ENCODE measurements around the gene ENOX1. TPM values are rescaled to one million over a fixed set of nuclear protein-coding genes. Genes with fewer than 3 reads are reported as not detected.

Gene ENOX1
- total RNA-seq, 1 experiment from 2014 or later, result 11.9 TPM

DNA sequence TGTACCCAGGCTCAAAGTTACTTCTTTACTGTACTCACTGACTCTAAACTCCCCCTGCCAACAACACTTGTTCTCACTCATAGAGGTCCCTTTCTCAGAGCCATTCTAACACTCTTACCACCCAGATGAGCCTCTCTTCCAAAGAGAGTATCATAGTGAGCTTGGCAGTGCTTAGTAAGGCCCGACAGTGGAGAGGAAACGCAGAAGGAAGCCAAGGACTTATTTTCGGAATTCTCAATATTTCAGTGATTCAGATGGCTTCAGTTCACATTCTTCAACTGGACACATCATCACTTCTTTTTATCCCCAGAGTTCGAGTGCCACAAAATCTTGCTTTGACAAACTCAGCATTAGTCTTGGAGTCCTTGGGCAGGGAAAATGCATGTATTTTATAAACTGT, 477.5 kb downstream of the ENOX1 start:
- no peaks in the 10 kb centered on the region for H3K36me3 ChIP-seq
- H3K9me3 ChIP-seq (replicated peaks), result no peaks in the 10 kb centered on the region
- peaks cover 21% of the 10 kb centered on the region for H3K4me1 ChIP-seq
- H3K27me3 ChIP-seq, result no peaks in the 10 kb centered on the region
- no peak overlapping the region for H3K4me3 ChIP-seq
- DNase-seq, result no peak
- no peak overlapping the region for H3K27ac ChIP-seq

DNA sequence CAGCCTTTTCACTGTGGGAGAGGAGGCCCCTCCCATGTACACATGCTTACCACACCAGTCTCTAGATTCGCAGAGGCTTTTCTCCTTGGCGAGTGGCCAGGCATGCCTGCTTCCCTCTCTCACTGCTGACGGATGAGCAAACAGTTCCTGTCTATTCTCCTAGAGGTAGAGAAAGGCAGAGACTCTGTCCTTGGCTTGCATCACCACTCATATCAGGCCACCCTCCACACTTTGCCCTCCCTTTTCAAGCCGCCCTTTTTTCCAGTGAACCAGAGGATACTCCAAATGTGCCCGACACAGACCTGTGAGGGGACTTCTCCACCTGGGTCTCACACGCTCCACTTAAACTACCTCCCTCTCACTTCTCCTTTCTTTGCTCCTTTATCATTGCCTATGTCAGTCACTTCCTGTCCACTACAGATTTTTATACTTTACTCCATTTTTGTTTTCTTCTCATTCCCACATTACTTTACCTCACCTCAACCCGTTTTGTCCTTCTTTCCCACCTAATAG, 478.8 kb downstream of the ENOX1 start:
- DNase-seq, result peak; percentile 98 to 99
- peak overlapping the region; percentile 91 for H3K27ac ChIP-seq

DNA sequence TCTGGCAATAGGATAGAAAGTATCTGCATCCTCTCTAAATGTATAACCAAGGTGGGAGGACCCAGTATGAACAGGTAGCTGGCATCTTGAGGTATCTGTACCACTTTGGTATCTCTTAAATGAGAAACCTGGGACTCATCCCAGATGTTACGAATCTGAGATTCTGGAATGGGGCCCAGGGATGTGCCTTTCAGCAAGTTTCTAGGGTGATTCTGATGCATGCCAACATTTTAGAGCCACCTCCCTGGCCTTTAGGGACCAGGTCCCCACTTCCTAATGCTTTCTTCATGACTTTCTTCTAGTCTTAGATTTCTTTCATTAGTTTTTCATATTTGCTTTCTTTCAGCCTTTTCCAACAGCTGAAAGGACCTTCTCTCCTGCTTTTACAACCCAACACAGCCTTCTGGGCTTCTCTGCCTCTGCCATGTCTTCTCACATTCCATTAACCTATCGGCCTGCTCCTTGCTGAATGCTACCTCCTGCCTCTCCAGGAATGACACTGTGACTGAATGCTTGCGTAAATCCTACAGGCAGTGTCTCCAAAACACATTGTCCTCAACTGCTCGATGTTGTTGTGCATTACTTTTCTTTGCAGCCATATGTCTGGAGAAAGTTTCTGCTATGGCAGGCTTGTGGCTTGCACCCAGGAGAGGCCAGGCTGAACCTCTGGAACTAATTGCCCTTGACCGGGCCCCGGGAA, 479.4 kb downstream of the ENOX1 start:
- H3K27ac ChIP-seq, result peak overlapping the region; percentile 91
- H3K27me3 ChIP-seq, result no peaks in the 10 kb centered on the region
- DNase-seq, result no peak

More for the DNA sequence above, 478.8 kb downstream of the ENOX1 start:
- H3K4me1 ChIP-seq, result peaks cover 28% of the 10 kb centered on the region
- no peaks in the 10 kb centered on the region for H3K27me3 ChIP-seq
- H3K4me3 ChIP-seq, result no peak overlapping the region
- H3K36me3 ChIP-seq, result no peaks in the 10 kb centered on the region
- no peaks in the 10 kb centered on the region for H3K9me3 ChIP-seq (replicated peaks)

GRCh38 chr13:43306372-43306771, 480.4 kb downstream of the ENOX1 start:
- no peak overlapping the region for H3K4me3 ChIP-seq
- H3K9me3 ChIP-seq (replicated peaks), result no peaks in the 10 kb centered on the region
- H3K27ac ChIP-seq, result no peak overlapping the region; the same call in 1 of the 2 replicates
- H3K4me1 ChIP-seq, result peaks cover 41% of the 10 kb centered on the region
- H3K27me3 ChIP-seq, result no peaks in the 10 kb centered on the region
- no peak for DNase-seq
- no peaks in the 10 kb centered on the region for H3K36me3 ChIP-seq

More for the DNA sequence above, 479.4 kb downstream of the ENOX1 start:
- no peaks in the 10 kb centered on the region for H3K36me3 ChIP-seq
- H3K4me1 ChIP-seq, result peaks cover 34% of the 10 kb centered on the region
- no peak overlapping the region for H3K4me3 ChIP-seq
- H3K9me3 ChIP-seq (replicated peaks), result no peaks in the 10 kb centered on the region

- Histone ChIP-seq H3K36me3 (no peaks in the 10 kb centered on the region), H3K9me3 (replicated peaks) (no peaks in the 10 kb centered on the region), H3K27me3 (no peaks in the 10 kb centered on the region), H3K4me1 (peaks cover 50% of the 10 kb centered on the region), H3K4me3 (no peak overlapping the region), H3K27ac (no peak overlapping the region)
- no peak for DNase-seq
Measured at GRCh38 chr13:43305416-43305815, 481.4 kb downstream of the ENOX1 start.

GRCh38 chr13:43304945-43305344, 481.8 kb downstream of the ENOX1 start:
- H3K27me3 ChIP-seq, result no peaks in the 10 kb centered on the region
- no peaks in the 10 kb centered on the region for H3K9me3 ChIP-seq (replicated peaks)
- no peak for DNase-seq
- H3K4me3 ChIP-seq, result no peak overlapping the region
- H3K36me3 ChIP-seq, result no peaks in the 10 kb centered on the region
- H3K4me1 ChIP-seq, result peaks cover 55% of the 10 kb centered on the region
- no peak overlapping the region for H3K27ac ChIP-seq

- H3K9me3 ChIP-seq (replicated peaks), result no peaks in the 10 kb centered on the region
- H3K4me1 ChIP-seq, result peaks cover 60% of the 10 kb centered on the region
- H3K4me3 ChIP-seq, result no peak overlapping the region
- no peaks in the 10 kb centered on the region for H3K27me3 ChIP-seq
- DNase-seq, result no peak
- no peaks in the 10 kb centered on the region for H3K36me3 ChIP-seq
- no peak overlapping the region for H3K27ac ChIP-seq
Measured at GRCh38 chr13:43304449-43304848, 482.3 kb downstream of the ENOX1 start.

DNA sequence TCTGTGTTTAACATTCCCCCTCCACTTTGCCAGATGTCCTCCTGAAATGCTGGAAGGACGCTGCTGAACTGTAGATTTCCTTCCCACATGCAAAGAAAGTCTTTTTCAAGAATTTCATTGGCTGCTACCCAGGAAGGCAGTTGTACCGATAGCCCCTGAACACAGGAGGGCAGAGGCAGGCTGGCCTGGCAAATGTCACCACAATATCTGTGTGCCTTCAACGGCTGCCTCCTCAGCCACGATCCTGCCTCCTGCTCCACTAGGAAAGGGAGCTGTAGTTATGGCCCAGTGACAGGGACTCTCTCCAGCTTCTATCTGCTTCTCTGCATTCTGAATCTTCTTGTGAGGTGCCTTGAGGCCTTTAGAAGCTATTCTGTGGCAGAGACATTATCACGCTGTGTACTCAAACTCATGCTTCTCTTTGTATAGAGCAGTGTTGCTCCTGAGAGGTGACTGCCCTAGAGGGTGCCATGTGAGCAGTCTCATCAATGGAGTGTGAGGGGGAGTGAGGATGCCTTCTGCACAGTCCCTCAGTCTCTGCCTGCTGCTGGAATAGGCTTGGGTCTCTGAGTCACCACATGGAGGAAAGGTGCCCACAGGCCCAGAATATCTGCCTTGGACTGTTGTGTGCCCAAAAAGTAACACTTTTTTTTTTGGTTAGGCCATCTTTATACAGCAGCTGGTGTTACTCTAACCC, 483.6 kb downstream of the ENOX1 start:
- Histone ChIP-seq H3K4me3 (no peak overlapping the region), H3K27ac (peak overlapping the region; percentile 79), H3K4me1 (peaks cover 67% of the 10 kb centered on the region), H3K9me3 (replicated peaks) (no peaks in the 10 kb centered on the region), H3K27me3 (no peaks in the 10 kb centered on the region), H3K36me3 (no peaks in the 10 kb centered on the region)
- peak; percentile 85 to 89 for DNase-seq

- no peaks in the 10 kb centered on the region for H3K36me3 ChIP-seq
- no peaks in the 10 kb centered on the region for H3K27me3 ChIP-seq
- no peak overlapping the region for H3K4me3 ChIP-seq
- H3K27ac ChIP-seq, result peak overlapping the region; percentile 79
- peak; percentile 61 to 84 for DNase-seq
- no peaks in the 10 kb centered on the region for H3K9me3 ChIP-seq (replicated peaks)
- peaks cover 55% of the 10 kb centered on the region for H3K4me1 ChIP-seq
Measured at GRCh38 chr13:43301346-43301969, 485.3 kb downstream of the ENOX1 start.

GRCh38 chr13:43300865-43301264, 485.9 kb downstream of the ENOX1 start:
- no peak overlapping the region for H3K4me3 ChIP-seq
- DNase-seq, result peak in 1 of 2 experiments; percentile 37
- H3K4me1 ChIP-seq, result peaks cover 54% of the 10 kb centered on the region
- H3K27me3 ChIP-seq, result no peaks in the 10 kb centered on the region
- peak overlapping the region; percentile 79 for H3K27ac ChIP-seq
- no peaks in the 10 kb centered on the region for H3K9me3 ChIP-seq (replicated peaks)
- H3K36me3 ChIP-seq, result no peaks in the 10 kb centered on the region

DNA sequence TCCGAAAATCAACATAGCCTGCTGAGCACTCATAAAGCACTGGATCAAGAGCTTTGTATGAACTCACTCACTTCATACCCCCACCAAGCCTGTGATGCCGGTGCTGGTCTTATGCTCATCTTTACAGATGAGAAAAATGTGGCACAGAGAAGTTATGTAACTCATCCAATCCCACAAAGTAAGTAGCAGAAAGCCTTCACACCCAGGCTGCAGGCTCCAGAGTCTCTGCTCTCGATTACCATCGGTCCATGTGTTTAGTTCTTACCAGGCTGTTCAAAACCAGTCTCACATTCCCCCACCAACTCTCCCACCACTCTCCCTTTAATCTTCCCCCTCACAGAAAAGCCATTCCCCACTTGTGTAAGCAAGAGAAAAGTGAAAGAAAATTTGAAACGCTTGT, 487.4 kb downstream of the ENOX1 start:
- Histone ChIP-seq H3K27ac (no peak overlapping the region; the same call in none of the 2 replicates), H3K27me3 (no peaks in the 10 kb centered on the region), H3K4me1 (peaks cover 54% of the 10 kb centered on the region), H3K36me3 (no peaks in the 10 kb centered on the region), H3K4me3 (no peak overlapping the region), H3K9me3 (replicated peaks) (no peaks in the 10 kb centered on the region)
- DNase-seq, result no peak

GRCh38 chr13:43298816-43299215, 488.0 kb downstream of the ENOX1 start:
- Histone ChIP-seq H3K4me3 (no peak overlapping the region), H3K36me3 (0 out of 2 replicates have a peak, but pooled peaks cover 3% of the 10 kb centered on the region), H3K27me3 (no peaks in the 10 kb centered on the region), H3K9me3 (replicated peaks) (no peaks in the 10 kb centered on the region), H3K4me1 (peaks cover 54% of the 10 kb centered on the region), H3K27ac (no peak overlapping the region; the same call in 1 of the 2 replicates)
- peak in 1 of 2 experiments; percentile 51 for DNase-seq

DNA sequence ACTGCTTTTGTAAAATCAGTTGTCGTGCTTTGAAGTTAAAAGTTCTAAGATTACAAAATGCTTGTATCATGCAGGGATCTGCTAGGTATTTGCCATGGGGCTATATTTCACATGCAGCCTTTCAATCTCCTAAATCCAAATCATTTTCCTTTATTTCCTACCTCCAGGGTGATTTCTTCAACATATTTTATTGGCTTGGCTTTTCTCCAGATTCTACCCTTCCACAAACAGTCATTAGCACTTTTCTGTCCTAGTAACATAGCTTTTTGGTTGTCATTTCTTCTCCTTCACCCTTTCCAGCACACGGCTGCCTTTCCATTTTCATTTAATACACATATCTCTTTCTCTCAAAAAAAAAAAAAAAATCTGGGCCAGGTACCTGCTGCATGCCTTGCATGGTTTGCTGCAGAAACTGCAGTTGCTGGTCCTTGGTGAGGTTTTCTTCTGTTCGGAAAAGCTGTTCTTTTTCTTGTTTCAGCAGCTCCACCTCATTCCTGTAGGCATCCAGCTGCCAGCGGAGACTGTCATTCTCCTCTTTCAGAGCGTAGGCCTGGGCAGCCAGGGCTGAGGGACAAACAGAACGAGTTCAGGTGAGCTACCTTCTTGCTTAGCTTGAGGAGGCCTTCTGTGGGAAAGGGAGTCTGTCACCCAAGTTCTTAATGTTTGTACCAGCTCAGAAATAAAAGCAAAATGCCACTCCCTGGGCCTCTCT, 488.6 kb downstream of the ENOX1 start:
- no peak for DNase-seq
- Histone ChIP-seq H3K27me3 (no peaks in the 10 kb centered on the region), H3K4me1 (peaks cover 48% of the 10 kb centered on the region), H3K36me3 (0 out of 2 replicates have a peak, but pooled peaks cover 3% of the 10 kb centered on the region), H3K27ac (no peak overlapping the region), H3K4me3 (no peak overlapping the region), H3K9me3 (replicated peaks) (no peaks in the 10 kb centered on the region)

DNA sequence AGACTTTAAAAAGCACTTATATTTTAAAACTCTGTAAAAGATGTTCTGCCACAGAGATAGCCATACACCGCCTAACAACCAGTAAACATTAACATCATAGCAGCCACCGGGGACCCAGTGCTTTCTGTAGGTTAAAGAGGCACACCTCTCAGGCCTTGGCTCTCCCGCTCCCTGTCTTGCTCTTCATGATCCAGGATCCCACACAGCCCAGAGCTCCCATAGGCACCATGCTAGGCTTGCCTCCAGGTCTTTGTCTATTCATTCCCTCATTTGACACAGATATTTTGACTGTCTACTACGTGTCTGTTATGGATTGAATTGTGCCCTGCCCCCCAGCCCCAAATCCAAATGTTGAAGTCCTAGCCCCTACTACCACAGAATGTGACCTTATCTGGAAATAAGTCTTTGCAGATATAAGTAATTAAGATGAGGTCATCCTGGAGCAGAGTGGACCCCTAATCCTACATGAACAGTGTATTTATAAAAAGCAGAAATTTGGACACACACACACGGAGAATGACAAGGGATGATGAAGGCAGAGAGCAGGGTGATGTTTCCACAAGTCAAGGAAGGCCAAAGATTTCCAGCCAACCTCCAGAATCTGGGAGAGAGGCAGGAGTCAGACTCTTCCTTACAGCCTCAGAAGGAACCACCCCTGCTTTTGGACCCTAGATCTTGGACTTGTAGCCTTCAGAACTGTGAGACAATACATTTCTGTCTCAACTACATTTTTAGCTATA, 490.8 kb downstream of the ENOX1 start:
- 0 out of 2 replicates have a peak, but pooled peaks cover 3% of the 10 kb centered on the region for H3K36me3 ChIP-seq
- H3K27me3 ChIP-seq, result no peaks in the 10 kb centered on the region
- H3K27ac ChIP-seq, result no peak overlapping the region
- no peaks in the 10 kb centered on the region for H3K9me3 ChIP-seq (replicated peaks)
- peaks cover 30% of the 10 kb centered on the region for H3K4me1 ChIP-seq
- H3K4me3 ChIP-seq, result no peak overlapping the region
- DNase-seq, result no peak
